Thyroid gland (tissue), 4 donors: ENCODE measurements around the gene CHI3L2. TPM values are rescaled to one million over a fixed set of nuclear protein-coding genes. Genes with fewer than 3 reads are reported as not detected.

Source experiments
- DNase-seq, 2 donors: peaks; one replicate each; pipeline ENCODE4 v3.0.0-alpha.2; 2019
- H3K27ac ChIP-seq, 3 donors: fragments of 200-600 bp; sonication (generic); 1 replicate in 2 of 3; 2 replicates in 1 of 3; pipeline ENCODE4 v1.5.1; 2016 to 2019; ENCODE audit warnings: mild to moderate bottlenecking in 1 of 3, moderate library complexity in 1 of 3
- H3K27me3 ChIP-seq: fragments of 200-600 bp; sonication (generic); one replicate; pipeline ENCODE4 v1.5.1; 2019
- H3K36me3 ChIP-seq, 2 donors: fragments of 200-600 bp; sonication (generic); one replicate each; pipeline ENCODE4 v1.5.1; 2016 to 2019
- H3K4me1 ChIP-seq, 2 donors: fragments of 200-600 bp; sonication (generic); one replicate each; pipeline ENCODE4 v1.5.1; 2017 to 2019
- H3K4me3 ChIP-seq, 3 donors: fragments of 200-600 bp; sonication (generic); replicated peaks in 1 of 3; 1 replicate in 2 of 3; 2 replicates in 1 of 3; pipeline ENCODE4 v1.5.1; 2016; ENCODE audit warnings: mild to moderate bottlenecking in 1 of 3
- H3K9me3 ChIP-seq: fragments of 200-600 bp; sonication (generic); one replicate; pipeline ENCODE4 v1.5.1; 2017
- CTCF ChIP-seq, 6 experiments: fragments of 200-600 bp in 3 of 6; fragments of 450-650 bp in 3 of 6; sonication (generic) in 3 of 6; IDR thresholded peaks; one replicate each; pipeline ENCODE4 v1.5.1; 2016 to 2019; ENCODE audit warnings: antibody characterized with exemption in 6 of 6, mild to moderate bottlenecking in 2 of 6, inconsistent platforms in 1 of 6, moderate library complexity in 1 of 6
- POLR2A ChIP-seq, 2 donors: fragments of 450-650 bp; IDR thresholded peaks; one replicate each; pipeline ENCODE4 v1.6.1; 2017; ENCODE audit warnings: antibody characterized with exemption in 2 of 2, mild to moderate bottlenecking in 2 of 2, moderate library complexity in 1 of 2
- WGBS, 2 donors: methylation state at CpG; one replicate each; pipeline ENCODE4 v1.1.5; 2017; 5-methylcytosine and 5-hydroxymethylcytosine counted together
- intact Hi-C: fragments of 100-400 bp; cut with DNase I; formaldehyde crosslinking; loops from one replicate; pipeline ENCODE4 v1.15.1; 2023
- total RNA-seq, 4 donors: library from RNA; depleted of rRNA; stranded (reverse); fragments of >200 nt; gene quantifications; one replicate each; pipeline ENCODE4 v1.2.3, GENCODE V29; 2016

CHI3L2 gene
- total RNA-seq, 4 donors from 2014 or later = 4.2 to 25.7 (median 11.8) TPM

GRCh38 chr1:111223126-111223685, 4.3 kb upstream of the CHI3L2 start:
- Histone ChIP-seq H3K4me1 (peaks cover 32 to 39% of the 10 kb centered on the region in 2 donors), H3K27ac (no peak overlapping the region), H3K4me3 (no peak overlapping the region), H3K36me3 (no peaks in the 10 kb centered on the region), H3K27me3 (no peaks in the 10 kb centered on the region), H3K9me3 (no peaks in the 10 kb centered on the region)
- WGBS, 2 donors = 87 to 88% methylated on average over 6 of the region's 6 CpGs
- intact Hi-C loops = loop anchor here (5.0 kb wide), 2 partner anchors 109 to 179 kb away; no protein-coding TSS in a partner anchor
- no peak for DNase-seq
- TF ChIP-seq CTCF (IDR thresholded peaks at IDR 0.05) (peak in 1 of 6 experiments; percentile 1), POLR2A (IDR thresholded peaks at IDR 0.05) (no peak)

GRCh38 chr1:111225091-111225490, 2.4 kb upstream of the CHI3L2 start:
- no peaks in the 10 kb centered on the region for H3K9me3 ChIP-seq
- intact Hi-C loops = no loop called here
- no peak overlapping the region for H3K4me3 ChIP-seq
- no peak for DNase-seq
- peak overlapping the region in 2 of 3 donors; percentile 87 to 94 for H3K27ac ChIP-seq
- no peaks in the 10 kb centered on the region for H3K27me3 ChIP-seq
- peaks cover 38 to 41% of the 10 kb centered on the region in 2 donors for H3K4me1 ChIP-seq
- TF ChIP-seq POLR2A (IDR thresholded peaks at IDR 0.05) (no peak), CTCF (IDR thresholded peaks at IDR 0.05) (no peak)
- no peaks in the 10 kb centered on the region for H3K36me3 ChIP-seq

- intact Hi-C loops = no loop called here
- no peaks in the 10 kb centered on the region for H3K9me3 ChIP-seq
- 44 to 45% methylated on average over 6 of the region's 6 CpGs for WGBS, 2 donors
- H3K27me3 ChIP-seq = no peaks in the 10 kb centered on the region
- H3K36me3 ChIP-seq = no peaks in the 10 kb centered on the region
- peak; percentile 57 to 60 for DNase-seq
- TF ChIP-seq CTCF (IDR thresholded peaks at IDR 0.05) (no peak), POLR2A (IDR thresholded peaks at IDR 0.05) (peak in 1 of 2 donors; percentile 58)
- peaks cover 38 to 41% of the 10 kb centered on the region in 2 donors for H3K4me1 ChIP-seq
- H3K4me3 ChIP-seq = no peak overlapping the region
- H3K27ac ChIP-seq = peak overlapping the region; percentile 58 to 94 (median 87)
These were observed 1.7 kb upstream of the CHI3L2 start for GRCh38 chr1:111225717-111226400.

- intact Hi-C loops = no loop called here
- H3K27me3 ChIP-seq = no peaks in the 10 kb centered on the region
- no peaks in the 10 kb centered on the region for H3K36me3 ChIP-seq
- 60 to 67% methylated on average over 6 of the region's 6 CpGs for WGBS, 2 donors
- H3K9me3 ChIP-seq = no peaks in the 10 kb centered on the region
- peaks cover 30 to 35% of the 10 kb centered on the region in 2 donors for H3K4me1 ChIP-seq
- TF ChIP-seq CTCF (IDR thresholded peaks at IDR 0.05) (no peak), POLR2A (IDR thresholded peaks at IDR 0.05) (peak in 1 of 2 donors; percentile 48)
- H3K27ac ChIP-seq = peak overlapping the region; percentile 77 to 94 (median 87)
- DNase-seq = peak; percentile 57
- H3K4me3 ChIP-seq = no peak overlapping the region
These were observed 586 bp downstream of the CHI3L2 start for GRCh38 chr1:111227851-111228747.
